ENCODE data around the gene NR3C2. TPM values are rescaled to one million over a fixed set of nuclear protein-coding genes. Genes with fewer than 3 reads are reported as not detected.

NR3C2 gene
- total RNA-seq, 1 donor from 2014 or later = 2.5 TPM

GRCh38 chr4:148344941-148345340 is 97.3 kb downstream of the NR3C2 start:
- Mint-ChIP-seq H3K4me3 (ENCODE audit: unreplicated experiment) (no peak overlapping the region), H3K36me3 (ENCODE audit: low read depth, unreplicated experiment) (no peaks in the 10 kb centered on the region), H3K27ac (ENCODE audit: unreplicated experiment) (no peak overlapping the region), H3K4me1 (ENCODE audit: low read depth, unreplicated experiment) (no peaks in the 10 kb centered on the region), H3K27me3 (ENCODE audit: low read depth, unreplicated experiment) (no peaks in the 10 kb centered on the region), H3K9me3 (ENCODE audit: unreplicated experiment) (peaks cover 5% of the 10 kb centered on the region)
- no peaks in the 10 kb centered on the region for H3K4me1 ChIP-seq (ENCODE audit: insufficient read depth, low read length)
- no peak for TF ChIP-seq EZH2 (IDR thresholded peaks at IDR 0.05; ENCODE audit: insufficient read depth, low read length)
- no peak for TF ChIP-seq CTCF (IDR thresholded peaks at IDR 0.05; ENCODE audit: insufficient read depth, low read depth, low read length)
- H4K20me1 ChIP-seq (ENCODE audit: insufficient read depth, low read length) = no peaks in the 10 kb centered on the region
- H3K9ac ChIP-seq (ENCODE audit: low read length) = no peak overlapping the region
- no peak overlapping the region for H3K4me2 ChIP-seq (ENCODE audit: low read length)
- DNase-seq (ENCODE audit: low read depth) = no peak
- no peak overlapping the region for H3K27ac ChIP-seq (ENCODE audit: low read depth, low read length)
- H3K36me3 ChIP-seq (ENCODE audit: insufficient read depth, low read length) = no peaks in the 10 kb centered on the region
- no peak overlapping the region for H2AFZ ChIP-seq (ENCODE audit: low read depth, low read length)
- no peak for FAIRE-seq
- H3K27me3 ChIP-seq (ENCODE audit: insufficient read depth, low read length) = no peaks in the 10 kb centered on the region
- H3K9me3 ChIP-seq (ENCODE audit: insufficient read depth, low read depth, low read length) = no peaks in the 10 kb centered on the region
- H3K79me2 ChIP-seq (ENCODE audit: insufficient read depth, low read length) = no peaks in the 10 kb centered on the region
- H3K4me3 ChIP-seq (ENCODE audit: insufficient read depth, low read depth, low read length) = no peak overlapping the region

GRCh38 chr4:148344352-148344751 is 97.9 kb downstream of the NR3C2 start:
- no peak overlapping the region for H3K4me2 ChIP-seq (ENCODE audit: low read length)
- no peak for FAIRE-seq
- no peak overlapping the region for H3K27ac Mint-ChIP-seq (ENCODE audit: unreplicated experiment)

More at GRCh38 chr4:148344352-148344751, 97.9 kb downstream of the NR3C2 start:
- Histone ChIP-seq H3K9me3 (ENCODE audit: insufficient read depth, low read depth, low read length) (no peaks in the 10 kb centered on the region), H3K9ac (ENCODE audit: low read length) (no peak overlapping the region), H3K27ac (ENCODE audit: low read depth, low read length) (no peak overlapping the region), H3K27me3 (ENCODE audit: insufficient read depth, low read length) (no peaks in the 10 kb centered on the region), H3K4me3 (ENCODE audit: insufficient read depth, low read depth, low read length) (no peak overlapping the region), H4K20me1 (ENCODE audit: insufficient read depth, low read length) (no peaks in the 10 kb centered on the region), H2AFZ (ENCODE audit: low read depth, low read length) (no peak overlapping the region), H3K4me1 (ENCODE audit: insufficient read depth, low read length) (no peaks in the 10 kb centered on the region), H3K36me3 (ENCODE audit: insufficient read depth, low read length) (no peaks in the 10 kb centered on the region), H3K79me2 (ENCODE audit: insufficient read depth, low read length) (no peaks in the 10 kb centered on the region)
- TF ChIP-seq EZH2 (IDR thresholded peaks at IDR 0.05; ENCODE audit: insufficient read depth, low read length) = no peak
- TF ChIP-seq CTCF (IDR thresholded peaks at IDR 0.05; ENCODE audit: insufficient read depth, low read depth, low read length) = no peak
- peaks cover 5% of the 10 kb centered on the region for H3K9me3 Mint-ChIP-seq (ENCODE audit: unreplicated experiment)
- no peaks in the 10 kb centered on the region for H3K4me1 Mint-ChIP-seq (ENCODE audit: low read depth, unreplicated experiment)
- no peak overlapping the region for H3K4me3 Mint-ChIP-seq (ENCODE audit: unreplicated experiment)
- DNase-seq (ENCODE audit: low read depth) = no peak
- no peaks in the 10 kb centered on the region for H3K27me3 Mint-ChIP-seq (ENCODE audit: low read depth, unreplicated experiment)
- no peaks in the 10 kb centered on the region for H3K36me3 Mint-ChIP-seq (ENCODE audit: low read depth, unreplicated experiment)
